NOMO-1 treated with DMSO at 0.1 percent for 48 hours (cell line): ENCODE results near the gene IKZF3.

ENCODE experiments used
- DNase-seq: peaks from one replicate; lab custom pipeline; 2025; ENCODE audit not compliant: unreplicated experiment; lab: John Stamatoyannopoulos, UW

The IKZF3 gene

DNA sequence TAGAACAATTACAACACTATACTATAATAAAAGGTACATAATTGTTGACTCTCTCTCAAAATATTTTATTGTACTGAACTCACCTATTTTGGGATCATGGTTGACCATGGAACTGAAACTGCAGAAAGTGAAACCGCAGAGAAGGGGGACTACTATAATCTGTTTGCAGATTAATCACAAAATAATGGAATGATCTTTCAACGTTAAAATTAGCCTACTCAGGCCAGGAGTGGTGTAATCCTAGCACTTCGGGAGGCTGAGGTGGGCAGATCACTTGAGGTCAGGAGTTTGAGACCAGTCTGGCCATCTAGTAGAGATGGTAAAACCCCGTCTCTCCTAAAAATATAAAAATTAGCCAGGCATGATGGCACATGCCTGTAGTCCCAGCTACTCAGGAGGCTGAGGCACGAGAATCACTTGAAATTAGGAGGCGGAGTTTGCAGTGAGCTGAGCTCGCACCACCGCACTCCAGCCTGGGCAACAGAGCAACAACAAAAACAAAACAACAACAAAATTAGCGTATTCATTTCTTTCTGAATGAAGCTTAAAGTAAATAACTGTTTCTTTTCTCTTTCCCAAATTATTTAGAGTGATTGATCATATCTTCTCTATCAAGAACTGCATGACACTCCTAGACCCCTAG is 45.6 kb downstream of the IKZF3 start:
- DNase-seq: no peak

DNA sequence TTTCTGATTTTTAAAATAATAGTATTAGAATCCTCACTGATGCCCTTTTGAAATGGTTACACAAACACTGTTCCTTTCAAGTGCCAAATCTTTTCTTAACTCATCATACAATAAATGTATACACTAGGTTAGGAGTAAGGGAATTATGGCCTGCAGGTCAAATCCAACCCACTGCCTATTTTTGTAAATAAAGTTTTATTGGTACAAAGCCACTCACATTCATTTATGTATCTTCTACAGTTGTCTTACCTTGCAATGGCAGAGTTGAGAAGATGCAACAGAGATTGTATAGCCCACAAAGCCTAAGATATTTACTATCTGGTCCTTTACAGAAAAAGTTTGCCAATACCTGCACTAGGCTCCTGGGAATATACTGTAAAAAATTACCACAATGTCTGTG is 47.8 kb downstream of the IKZF3 start:
- no peak for DNase-seq

DNA sequence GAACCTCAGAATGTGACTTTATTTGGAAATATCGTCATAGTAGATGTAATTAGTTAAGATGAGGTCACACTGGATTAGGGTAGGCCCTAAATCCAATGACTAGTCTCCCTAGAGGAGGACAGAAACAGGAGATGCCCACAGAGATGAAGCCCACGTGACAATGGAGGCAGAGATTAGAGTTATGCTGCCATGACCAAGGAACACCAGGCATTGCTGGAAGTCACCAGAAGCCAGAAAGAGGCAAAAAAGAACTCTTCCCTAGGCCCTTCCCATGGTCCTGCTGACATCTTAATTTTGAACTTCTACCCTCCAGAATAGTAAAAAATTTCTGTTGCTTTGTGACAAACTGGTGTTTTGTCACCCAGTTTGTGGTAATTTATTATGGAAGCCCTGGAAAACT is 49.6 kb downstream of the IKZF3 start:
- DNase-seq: no peak

DNA sequence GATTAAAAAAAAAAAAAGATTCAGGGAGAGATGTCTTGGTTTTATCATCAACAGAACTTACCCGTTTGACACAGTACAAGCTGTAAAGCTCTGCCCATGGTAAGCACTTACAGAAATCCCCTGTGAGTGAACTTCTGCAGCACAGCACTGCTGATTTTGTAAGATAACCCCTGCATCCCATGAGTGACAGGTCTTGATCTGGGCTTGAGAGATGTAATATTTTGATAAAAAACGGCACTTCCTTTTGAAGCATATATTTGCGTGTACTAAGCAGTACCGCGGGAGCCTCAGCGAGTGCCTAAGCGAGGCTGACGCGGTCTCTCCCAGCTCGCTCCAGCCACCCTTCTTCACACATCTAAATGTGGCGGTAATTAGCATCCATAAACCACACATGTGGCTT is 50.5 kb downstream of the IKZF3 start:
- no peak for DNase-seq

DNA sequence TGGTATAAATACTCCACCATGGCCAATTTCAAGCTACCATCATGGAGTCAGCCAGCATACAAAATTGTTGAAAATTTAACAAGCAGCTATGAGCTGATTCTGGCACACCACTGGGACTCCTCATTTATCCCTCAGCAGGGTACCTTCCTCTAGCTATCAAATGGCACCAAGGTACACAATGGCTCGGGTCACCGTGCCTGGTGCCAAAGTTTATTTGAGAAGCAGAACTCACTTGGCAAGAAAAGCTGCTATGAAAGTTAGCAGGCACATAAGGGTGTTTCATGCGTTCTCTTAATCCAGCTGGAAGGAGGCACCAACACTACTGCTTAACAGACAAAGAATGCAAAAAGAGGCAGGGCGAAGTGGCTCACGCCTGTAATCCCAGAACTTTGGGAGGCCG is 51.6 kb downstream of the IKZF3 start:
- no peak for DNase-seq

DNA sequence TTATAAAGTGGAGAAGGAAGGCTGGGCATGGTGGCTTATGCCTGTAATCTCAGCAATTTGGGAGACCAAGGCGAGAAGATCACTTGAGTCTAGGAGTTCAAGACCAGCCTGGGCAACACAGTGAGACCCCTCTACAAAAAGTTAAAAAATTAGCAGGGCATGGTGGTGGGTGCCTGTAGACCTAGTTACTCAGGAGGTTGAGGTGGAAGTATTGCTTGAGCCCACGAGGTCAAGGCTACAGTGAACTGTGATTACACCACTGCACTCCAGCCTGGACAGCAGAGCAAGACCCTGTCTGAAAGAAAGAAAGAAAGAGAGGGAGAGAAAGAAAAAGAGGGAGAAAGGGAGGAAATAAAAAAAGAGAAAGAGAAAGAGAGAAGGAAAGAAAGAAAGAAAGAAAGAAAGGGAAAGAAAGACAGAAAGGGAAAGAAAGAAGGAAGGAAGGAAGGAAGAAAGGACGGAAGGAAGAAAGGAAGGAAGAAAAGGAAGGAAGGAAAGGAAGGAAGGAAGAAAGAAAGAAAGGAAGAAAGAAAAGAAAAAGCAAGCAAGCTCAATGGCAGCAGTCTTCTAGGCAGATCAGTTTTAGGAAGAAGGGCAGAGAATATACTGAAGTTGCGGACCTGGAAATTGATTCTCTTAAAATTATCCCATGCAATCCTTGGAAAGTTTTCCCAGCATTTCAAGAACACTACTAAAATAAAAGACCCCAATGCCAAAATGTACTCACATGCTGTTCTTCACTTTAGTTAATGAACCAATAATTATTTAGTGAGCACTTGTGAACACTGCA is 53.0 kb downstream of the IKZF3 start:
- DNase-seq: no peak

DNA sequence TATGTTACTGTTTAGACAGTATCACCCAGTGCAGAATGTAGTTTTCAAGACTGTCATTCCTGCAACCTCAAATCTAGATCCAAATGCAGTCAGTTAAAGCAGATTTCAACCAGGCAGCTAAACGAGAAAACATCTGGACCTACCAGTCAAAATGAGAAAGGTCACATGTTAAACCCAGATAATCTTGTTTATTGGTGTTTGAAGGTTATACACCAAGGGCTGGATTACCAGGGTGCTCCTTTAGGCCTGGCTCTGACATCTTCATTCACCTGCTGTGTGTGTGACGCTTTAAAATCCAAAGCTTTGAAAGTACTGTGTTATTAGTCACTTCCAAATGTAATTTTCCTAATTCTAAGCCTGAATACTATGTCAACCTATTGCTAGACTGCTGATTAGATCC is 54.9 kb downstream of the IKZF3 start:
- no peak for DNase-seq

DNA sequence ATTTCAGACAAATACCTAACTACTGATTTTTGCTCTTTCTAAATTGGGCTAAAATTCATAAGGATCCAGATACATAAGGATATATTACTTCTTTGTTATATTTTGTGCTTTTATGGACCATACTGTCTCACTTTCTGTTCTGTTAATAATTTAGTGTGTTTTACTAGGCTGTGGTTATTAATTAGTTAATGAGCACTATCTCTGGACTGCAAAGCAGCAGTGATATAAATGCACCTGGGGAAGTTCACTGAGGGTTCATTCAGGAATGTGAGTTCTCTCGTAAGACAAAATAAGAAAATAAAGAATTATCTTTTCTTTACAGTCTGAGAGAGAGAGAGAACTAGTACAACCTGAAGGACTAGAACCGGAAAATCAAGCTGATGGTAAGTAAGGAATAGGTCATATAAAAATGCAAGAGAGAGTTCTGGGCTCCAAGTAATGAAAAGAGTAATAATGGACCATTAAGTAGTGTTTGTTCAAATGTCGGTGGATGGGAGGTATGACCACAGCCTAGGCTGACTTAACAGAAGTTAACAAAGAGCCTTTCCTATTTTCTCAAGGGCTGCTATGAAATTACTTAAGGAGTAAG is 55.6 kb downstream of the IKZF3 start:
- DNase-seq: no peak

DNA sequence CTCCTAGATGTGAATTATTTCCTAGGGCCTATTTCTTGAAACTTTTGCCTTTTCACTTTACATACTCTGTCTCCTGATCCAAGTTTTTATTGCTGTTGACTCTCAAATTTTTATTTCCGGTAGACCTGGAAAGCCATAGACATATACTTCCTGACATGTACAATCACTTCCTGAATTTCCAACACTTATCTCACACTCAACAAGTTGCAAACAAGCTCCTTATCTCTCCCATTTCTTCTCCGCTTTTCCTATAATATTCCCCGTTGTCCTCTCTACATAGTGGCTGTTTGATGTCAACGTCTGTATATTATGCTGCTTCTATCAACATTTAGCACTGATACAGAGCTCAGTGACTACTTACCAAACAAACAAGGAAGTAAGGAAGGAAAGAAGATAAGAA is 59.3 kb downstream of the IKZF3 start:
- no peak for DNase-seq

DNA sequence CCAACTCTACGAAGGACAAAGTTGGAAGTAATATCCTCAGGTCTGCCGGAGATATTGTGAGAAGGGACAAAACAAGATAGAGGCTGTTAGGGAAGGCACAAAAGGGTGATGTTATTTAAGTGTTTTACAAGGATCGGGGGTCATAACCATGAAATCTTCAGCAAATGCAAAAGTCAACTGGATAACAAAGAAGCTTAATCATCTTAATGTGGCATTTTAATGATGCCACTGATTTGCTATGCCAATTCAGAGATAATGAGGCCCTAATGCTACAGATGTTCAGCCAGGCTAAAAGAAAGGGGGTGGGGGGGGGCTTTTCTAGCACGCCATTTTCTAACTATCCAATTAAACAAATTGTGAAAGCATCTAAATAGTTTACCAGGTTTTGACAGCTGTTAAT is 63.1 kb downstream of the IKZF3 start:
- no peak for DNase-seq

DNA sequence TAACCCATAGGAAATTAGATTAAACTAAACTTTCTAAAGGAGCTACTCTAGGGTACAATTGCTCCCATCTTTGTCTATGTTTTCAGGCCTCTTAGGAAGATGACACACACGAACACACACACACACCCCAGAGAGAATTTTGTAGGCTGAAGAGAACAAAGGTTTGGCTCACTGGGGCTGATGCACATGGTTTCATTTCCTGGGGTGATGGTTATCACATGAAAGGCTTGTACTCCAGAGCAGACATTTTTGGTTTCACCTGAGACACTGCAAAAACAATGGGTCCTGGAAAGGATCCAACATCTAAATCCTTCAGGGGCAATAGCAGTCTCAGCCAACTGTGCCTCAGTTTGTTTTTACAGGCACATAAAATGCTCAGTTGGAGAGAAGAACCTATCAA is 63.6 kb downstream of the IKZF3 start:
- no peak for DNase-seq

DNA sequence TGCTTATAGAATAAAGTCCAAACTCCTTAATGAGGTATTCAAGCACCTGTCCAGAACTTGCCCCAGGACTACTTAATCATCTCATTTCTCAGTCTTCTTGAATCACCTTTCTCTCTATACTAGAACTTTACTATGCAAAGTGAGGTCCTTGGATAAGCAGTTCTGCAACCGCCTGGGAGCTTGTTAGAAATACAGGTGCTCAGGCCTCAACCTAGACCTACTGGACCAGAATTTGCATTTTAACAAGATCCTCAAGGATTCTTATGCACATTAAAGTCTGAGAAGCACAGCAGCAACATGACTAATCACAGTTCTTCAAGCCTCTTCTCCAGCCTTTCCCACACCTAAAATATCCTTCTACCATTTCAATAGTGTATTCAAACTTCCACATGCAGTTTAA is 64.7 kb downstream of the IKZF3 start:
- DNase-seq: no peak

DNA sequence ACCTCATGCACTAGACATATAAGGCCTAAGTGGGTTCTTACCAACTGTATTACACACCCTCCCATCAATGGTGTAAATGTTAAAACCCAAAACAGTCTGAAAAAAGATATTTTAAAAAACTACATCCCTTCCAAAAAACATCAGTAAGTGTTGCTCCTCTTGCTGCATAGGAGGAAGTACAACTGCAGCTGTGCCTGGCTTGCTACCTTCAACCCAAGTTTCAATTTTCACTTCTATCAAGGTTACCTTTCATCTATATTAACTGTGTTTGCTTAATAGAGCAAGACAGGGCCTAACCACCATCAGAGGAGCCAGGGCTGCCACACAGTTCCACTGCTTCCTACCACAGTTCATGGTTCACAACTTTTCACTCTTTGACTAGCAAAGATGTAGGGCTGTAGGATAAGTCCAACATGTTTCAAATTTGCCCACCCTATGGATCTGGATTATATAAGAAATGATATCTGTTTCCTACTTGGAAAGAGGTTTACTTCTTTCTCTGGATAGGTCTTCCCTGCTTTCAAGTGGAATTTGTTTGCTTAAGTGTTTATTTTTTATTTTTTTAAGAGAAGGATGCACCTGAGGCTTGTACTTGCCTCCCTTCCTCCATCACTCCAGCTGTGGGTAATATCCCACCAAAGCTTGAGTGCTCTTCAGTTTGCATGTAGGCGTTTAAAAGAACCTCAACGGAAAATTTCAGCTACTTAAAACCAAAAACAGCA is 69.7 kb downstream of the IKZF3 start:
- no peak for DNase-seq

DNA sequence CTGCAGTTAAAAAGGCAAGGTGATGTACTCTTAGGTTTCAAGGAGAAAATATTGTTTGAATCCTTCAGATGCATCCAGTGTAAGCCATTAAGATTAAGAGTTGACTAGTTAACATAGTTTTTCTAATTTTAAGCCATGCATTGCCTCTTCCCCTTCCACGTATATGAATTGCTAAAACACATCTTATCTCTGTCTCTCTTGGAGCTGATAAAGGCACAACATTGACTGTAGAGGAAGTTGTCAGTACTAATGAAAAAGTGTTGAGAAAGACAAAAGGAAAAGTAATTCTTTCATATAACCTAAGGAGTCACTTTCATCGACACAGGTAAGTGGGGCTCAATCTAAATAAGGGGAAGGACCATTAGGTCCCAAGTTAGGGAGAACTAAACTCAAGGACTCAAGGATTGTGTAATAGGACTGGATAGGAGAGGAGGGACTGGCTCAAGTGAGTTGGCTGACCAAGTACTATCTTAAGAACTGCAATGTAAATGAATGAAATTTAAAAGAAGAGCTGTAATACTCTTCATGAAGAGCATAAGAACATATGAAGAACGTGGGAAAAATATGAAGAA is 70.7 kb downstream of the IKZF3 start:
- no peak for DNase-seq

DNA sequence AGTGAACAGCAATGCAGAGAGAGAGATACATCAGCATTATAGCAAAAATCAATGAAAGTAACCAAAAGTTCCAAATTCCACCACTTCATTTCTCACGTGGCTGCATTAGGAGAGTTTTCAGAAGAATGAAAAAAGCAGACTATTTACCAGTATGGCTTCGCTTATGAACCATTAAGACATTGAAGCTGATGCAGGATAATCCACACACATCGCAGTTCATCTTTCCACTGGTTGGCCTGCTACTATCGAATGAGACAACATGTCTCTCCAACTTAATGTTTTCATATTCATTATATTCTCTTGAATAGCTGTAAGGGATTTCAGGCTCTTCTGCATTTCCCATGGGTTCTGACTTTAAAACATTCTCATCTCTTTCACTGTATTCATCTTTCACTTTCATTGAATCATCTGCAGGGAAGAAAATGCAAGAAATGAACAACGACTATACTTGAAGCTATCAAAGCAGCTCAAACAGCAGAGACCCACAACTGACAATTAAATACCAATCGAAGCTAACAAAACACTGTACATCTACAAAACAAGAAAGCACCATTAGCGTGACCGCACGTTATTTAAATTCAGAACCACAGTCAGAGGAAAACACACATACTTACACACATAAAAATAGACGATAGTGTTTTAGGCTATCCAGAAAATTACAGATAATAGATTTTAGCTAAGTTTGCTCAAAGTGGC is 71.4 kb downstream of the IKZF3 start:
- DNase-seq: no peak

DNA sequence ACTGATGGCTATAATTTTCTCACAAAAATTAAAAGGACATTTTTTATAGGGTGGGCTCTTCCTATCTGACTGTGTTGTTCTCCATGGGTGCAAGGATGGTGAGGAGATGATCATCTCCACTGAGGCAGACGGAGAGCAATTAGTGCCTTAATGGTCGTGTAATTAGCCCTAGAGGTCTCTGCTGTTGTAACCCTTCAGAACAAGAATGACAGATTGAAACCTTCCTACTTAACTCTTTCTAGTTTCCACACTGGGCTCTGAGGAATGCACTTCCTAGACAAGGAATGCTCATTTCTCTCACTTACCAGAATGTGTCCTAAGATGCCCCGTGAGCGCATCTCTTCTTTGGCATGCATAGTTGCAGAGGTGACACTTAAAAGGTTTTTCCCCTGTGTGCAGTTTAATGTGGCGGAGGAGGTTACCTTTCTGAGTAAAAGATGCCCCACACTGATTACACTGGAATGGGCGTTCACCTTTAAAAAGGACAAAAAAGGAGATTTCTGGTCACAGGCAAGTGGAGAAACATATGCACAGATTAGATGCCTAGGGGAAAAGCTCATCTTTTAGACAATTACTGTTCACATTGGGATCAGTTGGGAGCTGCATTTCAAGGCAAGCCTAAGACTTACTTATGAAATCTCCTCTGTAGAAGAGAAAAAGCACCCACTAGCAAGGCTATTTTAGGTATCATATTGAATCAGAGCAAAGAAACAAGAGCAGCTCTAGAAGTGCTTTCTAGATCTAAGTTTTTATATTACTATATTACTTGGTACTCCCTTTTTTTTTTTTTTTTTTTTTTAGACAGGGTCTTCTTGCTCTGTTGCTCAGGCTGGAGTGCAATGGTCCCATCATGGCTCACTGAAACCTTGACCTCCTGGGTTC is 72.8 kb downstream of the IKZF3 start:
- DNase-seq: no peak

DNA sequence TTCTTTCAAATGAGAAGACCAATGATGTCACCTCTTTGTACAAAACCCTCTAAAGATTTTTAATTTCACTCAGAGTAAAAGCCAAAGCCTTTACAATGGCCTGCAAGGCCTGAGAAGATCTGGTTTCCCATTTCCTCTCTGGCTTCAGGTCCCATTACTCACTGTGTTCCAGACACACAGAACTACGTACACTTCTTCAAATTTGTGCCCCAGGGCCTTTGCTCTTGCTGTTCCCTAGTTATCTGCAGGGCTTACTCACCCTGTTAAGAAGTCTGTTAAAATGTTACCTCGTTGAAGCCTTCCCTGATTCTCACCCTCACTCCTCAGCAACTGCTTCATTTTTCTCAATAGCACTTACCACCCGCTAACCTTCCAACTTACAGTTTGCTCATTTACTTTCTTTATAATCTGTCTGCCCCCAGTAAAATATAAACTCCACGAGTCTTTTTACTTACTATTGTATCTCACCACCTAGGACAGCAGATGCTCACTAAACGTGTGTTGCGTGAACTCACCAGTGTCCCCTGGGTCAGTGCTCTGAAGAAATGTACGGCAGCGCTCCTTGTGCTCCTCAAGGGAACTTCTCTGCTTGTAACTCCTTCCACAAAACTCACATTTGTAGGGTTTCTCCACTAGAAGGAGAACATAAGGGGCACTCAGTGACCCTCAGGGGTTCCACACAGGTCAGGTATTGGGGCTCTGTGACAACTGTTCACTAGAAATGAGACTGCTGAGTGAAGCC is 76.2 kb downstream of the IKZF3 start:
- DNase-seq: no peak

DNA sequence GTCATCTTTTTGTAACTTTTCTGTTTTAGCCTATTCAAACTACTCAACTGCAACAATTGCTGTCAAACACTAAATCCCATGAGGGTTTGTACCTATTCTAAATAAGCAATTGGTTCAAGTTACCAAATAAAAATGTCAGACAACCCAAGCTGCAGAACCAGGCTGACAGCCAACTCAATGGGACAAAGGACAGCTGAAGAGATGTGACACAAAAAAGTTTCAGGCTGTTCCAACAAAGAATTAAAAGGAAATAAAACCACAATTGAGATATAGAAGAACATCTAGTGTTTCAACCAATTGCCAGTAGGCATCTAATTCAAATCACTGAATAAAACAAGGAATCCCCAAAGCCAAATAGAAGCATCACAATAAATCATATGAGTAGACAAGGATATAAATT is 77.1 kb downstream of the IKZF3 start:
- DNase-seq: no peak

DNA sequence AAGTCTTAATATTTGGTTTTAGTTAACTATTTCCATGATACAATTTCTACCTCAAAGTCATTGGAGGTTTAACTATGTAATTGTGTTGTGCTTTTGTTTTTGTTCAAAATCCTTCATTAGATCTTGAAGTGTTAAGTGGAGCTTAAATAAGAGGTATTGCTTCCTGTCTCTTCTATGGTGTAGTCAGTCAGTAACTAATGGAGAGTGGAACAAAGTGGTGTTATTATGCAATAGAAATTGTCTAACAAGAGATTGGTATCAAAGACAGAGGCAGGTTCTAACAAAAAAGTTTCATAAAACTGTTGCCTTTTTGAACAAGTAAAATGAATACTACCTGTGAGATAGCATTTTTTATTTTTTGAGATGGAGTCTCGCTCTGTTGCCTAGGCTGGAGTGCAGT is 81.1 kb downstream of the IKZF3 start:
- peak; percentile 46 for DNase-seq
